Measurements from ENCODE around the gene JMJD8.

The JMJD8 gene

GRCh38 chr16:678209-678857 is 5.8 kb downstream of the JMJD8 start:
- H3K27ac Mint-ChIP-seq = no peak overlapping the region
- H3K4me1 Mint-ChIP-seq = peaks cover 24% of the 10 kb centered on the region
- H3K36me3 Mint-ChIP-seq = peaks cover 3% of the 10 kb centered on the region
- H3K9me3 Mint-ChIP-seq = no peaks in the 10 kb centered on the region
- H3K27me3 Mint-ChIP-seq = peaks cover 1% of the 10 kb centered on the region
- H3K4me3 Mint-ChIP-seq = no peak overlapping the region

GRCh38 chr16:677316-678190 is 6.6 kb downstream of the JMJD8 start:
- peaks cover 2% of the 10 kb centered on the region for H3K36me3 Mint-ChIP-seq
- no peak overlapping the region for H3K27ac Mint-ChIP-seq
- H3K27me3 Mint-ChIP-seq = peaks cover 1% of the 10 kb centered on the region
- peaks cover 23% of the 10 kb centered on the region for H3K4me1 Mint-ChIP-seq
- no peaks in the 10 kb centered on the region for H3K9me3 Mint-ChIP-seq
- H3K4me3 Mint-ChIP-seq = no peak overlapping the region

GRCh38 chr16:676913-677312 is 7.2 kb downstream of the JMJD8 start:
- H3K27ac Mint-ChIP-seq = no peak overlapping the region
- H3K4me3 Mint-ChIP-seq = peak overlapping the region; percentile 11
- peaks cover 19% of the 10 kb centered on the region for H3K4me1 Mint-ChIP-seq
- no peaks in the 10 kb centered on the region for H3K36me3 Mint-ChIP-seq
- H3K9me3 Mint-ChIP-seq = no peaks in the 10 kb centered on the region
- peaks cover 1% of the 10 kb centered on the region for H3K27me3 Mint-ChIP-seq

- Mint-ChIP-seq H3K4me3 (no peak overlapping the region), H3K27ac (no peak overlapping the region), H3K9me3 (no peaks in the 10 kb centered on the region), H3K27me3 (peaks cover 1% of the 10 kb centered on the region), H3K36me3 (no peaks in the 10 kb centered on the region), H3K4me1 (peaks cover 16% of the 10 kb centered on the region)
These were observed 7.6 kb downstream of the JMJD8 start for GRCh38 chr16:676565-676902.

- no peaks in the 10 kb centered on the region for H3K9me3 Mint-ChIP-seq
- peaks cover 11% of the 10 kb centered on the region for H3K4me1 Mint-ChIP-seq
- H3K27ac Mint-ChIP-seq = no peak overlapping the region
- H3K36me3 Mint-ChIP-seq = no peaks in the 10 kb centered on the region
- no peak overlapping the region for H3K4me3 Mint-ChIP-seq
- peaks cover 1% of the 10 kb centered on the region for H3K27me3 Mint-ChIP-seq
These were observed 8.1 kb downstream of the JMJD8 start for GRCh38 chr16:675884-676564.

- Mint-ChIP-seq H3K4me1 (peaks cover 9% of the 10 kb centered on the region), H3K9me3 (no peaks in the 10 kb centered on the region), H3K27me3 (peaks cover 1% of the 10 kb centered on the region), H3K4me3 (peak within 1 kb of the TSS; percentile 11), H3K36me3 (no peaks in the 10 kb centered on the region), H3K27ac (no peak within 1 kb of the TSS)
These were observed 8.9 kb downstream of the JMJD8 start, which contains the start of gene RHBDL1 for GRCh38 chr16:674968-675883. Gene RHBDL1 (plus strand): TSS chr16:675671. CDS start chr16:675791, 120 bp downstream.

- Mint-ChIP-seq H3K4me1 (peaks cover 10% of the 10 kb centered on the region), H3K4me3 (no peak overlapping the region), H3K27ac (no peak overlapping the region), H3K36me3 (no peaks in the 10 kb centered on the region), H3K27me3 (peaks cover 1% of the 10 kb centered on the region), H3K9me3 (no peaks in the 10 kb centered on the region)
These were observed 9.8 kb downstream of the JMJD8 start for GRCh38 chr16:674214-674881.

GRCh38 chr16:673399-673991 is 10.6 kb downstream of the JMJD8 start:
- peaks cover 1% of the 10 kb centered on the region for H3K27me3 Mint-ChIP-seq
- no peak overlapping the region for H3K27ac Mint-ChIP-seq
- H3K4me1 Mint-ChIP-seq = peaks cover 4% of the 10 kb centered on the region
- no peak overlapping the region for H3K4me3 Mint-ChIP-seq
- no peaks in the 10 kb centered on the region for H3K36me3 Mint-ChIP-seq
- no peaks in the 10 kb centered on the region for H3K9me3 Mint-ChIP-seq

- H3K27ac Mint-ChIP-seq = no peak overlapping the region
- H3K36me3 Mint-ChIP-seq = no peaks in the 10 kb centered on the region
- H3K9me3 Mint-ChIP-seq = no peaks in the 10 kb centered on the region
- H3K4me3 Mint-ChIP-seq = no peak overlapping the region
- peaks cover 1% of the 10 kb centered on the region for H3K27me3 Mint-ChIP-seq
- H3K4me1 Mint-ChIP-seq = peaks cover 4% of the 10 kb centered on the region
These were observed 11.3 kb downstream of the JMJD8 start for GRCh38 chr16:672851-673250.

GRCh38 chr16:672371-672770 is 11.8 kb downstream of the JMJD8 start:
- Mint-ChIP-seq H3K4me1 (peaks cover 7% of the 10 kb centered on the region), H3K27ac (no peak overlapping the region), H3K4me3 (no peak overlapping the region), H3K36me3 (no peaks in the 10 kb centered on the region), H3K9me3 (no peaks in the 10 kb centered on the region), H3K27me3 (peaks cover 1% of the 10 kb centered on the region)

GRCh38 chr16:671353-672131 is 12.6 kb downstream of the JMJD8 start:
- no peak overlapping the region for H3K4me3 Mint-ChIP-seq
- H3K27me3 Mint-ChIP-seq = no peaks in the 10 kb centered on the region
- H3K27ac Mint-ChIP-seq = no peak overlapping the region
- H3K4me1 Mint-ChIP-seq = peaks cover 7% of the 10 kb centered on the region
- no peaks in the 10 kb centered on the region for H3K9me3 Mint-ChIP-seq
- no peaks in the 10 kb centered on the region for H3K36me3 Mint-ChIP-seq

GRCh38 chr16:670485-671352 is 13.4 kb downstream of the JMJD8 start:
- peaks cover 7% of the 10 kb centered on the region for H3K4me1 Mint-ChIP-seq
- no peak overlapping the region for H3K4me3 Mint-ChIP-seq
- no peaks in the 10 kb centered on the region for H3K27me3 Mint-ChIP-seq
- H3K27ac Mint-ChIP-seq = no peak overlapping the region
- H3K9me3 Mint-ChIP-seq = no peaks in the 10 kb centered on the region
- no peaks in the 10 kb centered on the region for H3K36me3 Mint-ChIP-seq

GRCh38 chr16:669666-670065 is 14.5 kb downstream of the JMJD8 start:
- H3K36me3 Mint-ChIP-seq = no peaks in the 10 kb centered on the region
- no peaks in the 10 kb centered on the region for H3K27me3 Mint-ChIP-seq
- H3K4me3 Mint-ChIP-seq = peak overlapping the region; percentile 76
- no peak overlapping the region for H3K27ac Mint-ChIP-seq
- H3K9me3 Mint-ChIP-seq = no peaks in the 10 kb centered on the region
- peaks cover 7% of the 10 kb centered on the region for H3K4me1 Mint-ChIP-seq
